ENCODE results near the gene CATSPERD. TPM values are rescaled to one million over a fixed set of nuclear protein-coding genes. Genes with fewer than 3 reads are reported as not detected.

Gene CATSPERD
- total RNA-seq, result not detected

DNA sequence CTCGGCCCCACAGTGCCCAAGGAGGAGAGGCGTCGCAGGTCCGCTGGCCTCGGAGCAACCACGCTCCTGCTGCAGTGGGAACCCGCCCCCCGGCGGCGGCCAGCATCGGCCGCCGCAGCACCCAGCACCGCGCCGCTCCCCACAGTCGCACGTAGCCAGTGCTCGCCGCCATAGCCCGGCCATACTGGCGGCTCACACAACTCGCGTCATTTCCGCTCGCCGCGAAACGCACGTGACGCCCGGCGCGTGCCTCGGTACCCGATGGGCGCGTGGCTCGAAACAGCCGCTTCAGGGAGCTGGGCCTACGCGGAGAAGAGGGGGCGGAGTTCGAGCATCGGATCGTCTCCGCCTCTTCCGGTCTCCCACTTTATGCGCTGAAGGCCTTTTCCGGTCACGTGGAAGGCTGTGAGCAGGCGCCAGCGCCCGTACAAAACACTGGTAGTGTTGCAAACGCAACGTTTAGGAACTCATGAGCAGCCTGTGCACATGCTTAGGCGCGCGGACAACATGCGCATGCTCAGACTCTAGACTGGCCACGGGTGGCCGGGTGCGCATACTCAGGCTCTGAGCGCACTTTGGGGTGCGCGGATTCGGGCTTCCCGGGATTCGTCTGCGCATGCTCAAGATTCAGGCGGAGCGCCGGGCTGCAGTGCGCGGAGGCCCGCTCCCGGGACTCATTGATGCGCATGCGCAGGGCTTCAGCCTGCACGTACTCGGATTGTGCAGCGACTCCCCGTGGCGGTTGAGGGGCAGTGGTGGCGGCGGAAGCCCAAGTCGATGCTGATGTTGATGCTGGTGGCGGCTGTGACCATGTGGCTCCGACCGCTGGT is at the start of gene CATSPERD, which contains the start of gene LONP1:
CATSPERD (plus strand) TSS at position 677 of the 830 bp plus-strand sequence; CDS start at position 778, 101 bp downstream.
LONP1 (minus strand) TSS at position 186 of the 830 bp plus-strand sequence; CDS start at position 172, 14 bp downstream.
- ChIA-PET CTCF (interaction anchor here (0.9 to 3.5 kb wide), 7 partner anchors 18 to 83 kb away, joined by 3 to 30 read pairs (median 7); no protein-coding TSS in a partner anchor), POLR2A (interaction anchor here (0.5 to 4.4 kb wide), 8 partner anchors 14 to 108 kb away, joined by 3 to 73 read pairs (median 10); partner anchors contain the start of genes DUS3L, RPL36, SAFB and SAFB2)

- ChIA-PET POLR2A (no interaction called here), CTCF (no interaction called here)
Measured at GRCh38 chr19:5671600-5671999, 48.8 kb upstream of the CATSPERD start.

DNA sequence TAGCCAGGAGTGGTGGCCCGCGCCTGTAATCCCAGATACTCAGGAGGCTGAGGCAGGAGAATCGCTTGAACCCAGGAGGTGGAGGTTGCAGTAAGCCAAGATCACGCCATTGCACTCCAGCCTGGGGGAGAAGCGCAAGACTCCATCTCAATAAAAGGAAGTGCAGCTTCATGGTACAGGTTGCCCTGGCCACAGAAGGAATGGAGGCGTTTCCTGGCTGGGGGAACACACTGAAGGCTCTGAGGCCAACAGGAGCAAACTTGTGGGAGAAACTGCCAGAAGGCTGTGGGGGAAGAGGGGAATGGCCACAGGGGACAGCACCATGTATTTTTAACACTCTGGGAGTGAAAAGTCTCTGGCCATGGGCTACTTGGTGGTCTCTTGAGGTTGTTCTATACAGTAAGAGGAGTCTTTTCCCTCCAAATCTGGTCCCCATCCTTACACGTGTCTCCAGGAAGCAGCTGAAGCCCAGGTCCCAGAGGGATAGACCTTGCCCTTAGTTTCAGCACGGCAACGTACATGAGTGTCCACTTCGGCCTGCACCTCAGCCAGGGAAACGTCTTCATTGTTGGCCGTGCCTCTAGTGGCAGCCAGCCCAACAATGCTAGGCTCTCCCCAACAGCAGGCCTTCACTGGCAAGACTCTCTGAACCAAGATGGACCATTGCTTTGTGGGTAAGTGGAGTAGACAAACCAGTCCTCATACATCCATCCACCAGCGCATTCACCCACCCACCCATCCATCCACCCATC is 47.6 kb upstream of the CATSPERD start:
- ChIA-PET CTCF (interaction anchor here (0.6 kb wide), 1 partner anchor 70 kb away, joined by 3 read pairs; no protein-coding TSS in a partner anchor), POLR2A (no interaction called here)

GRCh38 chr19:5673752-5674151 is 46.7 kb upstream of the CATSPERD start:
- ChIA-PET POLR2A (no interaction called here), CTCF (no interaction called here)

DNA sequence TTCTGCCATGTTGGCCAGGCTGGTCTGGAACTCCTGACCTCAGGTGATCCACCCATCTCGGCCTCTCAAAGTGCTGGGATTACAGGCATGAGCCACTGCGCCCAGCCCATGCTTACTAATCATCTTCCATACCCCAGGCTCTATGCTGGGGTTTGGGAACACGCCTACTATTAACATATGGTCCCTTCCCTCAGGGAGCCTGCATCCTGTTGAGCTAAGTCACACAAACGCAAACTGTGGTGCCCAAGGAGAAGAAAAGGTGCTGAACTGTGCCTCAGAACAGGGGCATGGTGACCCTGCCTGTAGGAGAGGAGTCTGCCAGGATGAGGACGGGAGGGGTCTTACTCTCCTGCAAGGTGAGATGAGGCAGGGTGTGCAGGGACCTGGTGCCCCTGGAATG is 45.7 kb upstream of the CATSPERD start:
- ChIA-PET CTCF (interaction anchor here (2.7 kb wide), 1 partner anchor 14 kb away, joined by 7 read pairs; no protein-coding TSS in a partner anchor), POLR2A (no interaction called here)

DNA sequence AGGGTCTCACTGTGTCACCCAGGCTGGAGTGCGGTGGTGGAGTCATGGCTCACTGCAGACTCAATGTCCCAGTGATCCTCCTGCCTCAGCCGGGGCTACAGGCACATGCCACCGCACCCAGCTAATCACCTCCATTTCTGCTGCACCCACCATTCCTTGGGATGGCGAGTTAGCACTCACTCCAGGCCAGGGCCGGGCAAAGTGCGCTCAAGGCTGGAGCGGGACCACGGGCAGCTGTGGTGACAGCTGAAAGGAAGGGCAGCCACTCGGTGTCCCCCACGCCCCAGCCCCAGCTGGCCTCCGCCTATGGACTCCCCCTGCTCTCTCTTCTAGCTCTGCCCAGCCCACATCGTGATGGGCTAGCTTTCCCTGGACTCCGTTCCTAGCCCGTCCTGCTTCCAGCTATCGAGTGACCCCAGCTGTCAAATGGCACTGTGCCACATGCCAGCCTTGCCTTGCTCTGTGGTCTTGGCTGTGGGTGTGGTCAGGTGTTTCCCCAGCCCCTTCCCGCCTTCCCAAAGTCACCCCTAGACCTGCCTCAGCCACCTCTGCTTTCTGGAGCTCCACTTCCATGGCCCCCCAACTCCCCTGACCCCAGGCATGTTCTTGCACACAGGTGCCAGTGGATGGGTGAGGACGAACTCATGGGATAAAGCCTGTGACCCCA is 44.2 kb upstream of the CATSPERD start:
- POLR2A ChIA-PET, result no interaction called here
- CTCF ChIA-PET, result interaction anchor here (0.6 to 2.7 kb wide), 2 partner anchors 13 to 736 kb away, joined by 3 to 7 read pairs; no protein-coding TSS in a partner anchor

DNA sequence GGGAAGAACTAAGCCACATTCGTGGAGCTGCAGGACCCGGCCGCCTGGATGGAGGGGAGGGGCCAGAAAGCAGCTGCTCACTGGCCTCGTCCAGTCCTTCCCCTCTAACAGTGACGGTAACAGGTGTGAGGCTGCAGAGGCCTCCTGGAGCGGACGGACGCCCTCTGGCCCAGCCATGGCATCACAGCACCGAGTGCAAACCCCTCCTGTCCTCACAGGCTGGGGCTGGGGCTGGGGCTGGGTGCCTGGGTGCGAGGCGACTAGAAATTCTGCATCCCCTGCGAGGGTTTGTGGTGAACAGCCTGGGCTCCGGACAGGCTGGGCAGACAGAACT is 43.7 kb upstream of the CATSPERD start:
- ChIA-PET POLR2A (no interaction called here), CTCF (interaction anchor here (0.6 to 2.7 kb wide), 2 partner anchors 12 to 736 kb away, joined by 3 to 7 read pairs; no protein-coding TSS in a partner anchor)

DNA sequence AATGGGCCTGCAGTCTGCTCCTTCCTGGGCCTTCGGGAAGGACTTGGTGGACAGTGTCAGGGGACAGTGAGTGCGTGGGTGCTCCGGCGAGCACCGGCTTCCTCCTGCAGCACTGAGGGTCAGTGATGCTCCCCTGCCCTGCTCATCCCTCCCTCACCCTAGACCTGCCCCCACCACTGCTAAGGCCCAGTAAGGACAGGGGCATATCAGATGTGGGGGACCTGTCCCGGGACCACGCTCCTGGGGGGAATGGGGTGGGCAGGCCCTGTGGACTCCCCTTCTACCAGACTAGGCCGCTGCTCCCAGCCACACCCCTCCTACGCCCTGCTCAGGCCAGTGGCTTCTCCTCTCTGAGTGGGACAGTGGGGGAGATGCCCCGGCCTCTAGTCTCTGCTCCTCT is 43.3 kb upstream of the CATSPERD start:
- POLR2A ChIA-PET, result no interaction called here

GRCh38 chr19:5677580-5677979 is 42.9 kb upstream of the CATSPERD start:
- CTCF ChIA-PET, result interaction anchor here (0.6 to 1.7 kb wide), 2 partner anchors 10 to 68 kb away, joined by 3 read pairs; no protein-coding TSS in a partner anchor
- POLR2A ChIA-PET, result no interaction called here

More for the DNA sequence above, 43.3 kb upstream of the CATSPERD start:
- CTCF ChIA-PET, result interaction anchor here (2.7 kb wide), 1 partner anchor 12 kb away, joined by 7 read pairs; no protein-coding TSS in a partner anchor

- POLR2A ChIA-PET, result interaction anchor here (0.6 kb wide), 2 partner anchors 18 to 31 kb away, joined by 4 to 6 read pairs; no protein-coding TSS in a partner anchor
- CTCF ChIA-PET, result interaction anchor here (0.6 to 1.7 kb wide), 2 partner anchors 9 to 69 kb away, joined by 3 read pairs; no protein-coding TSS in a partner anchor
Measured at GRCh38 chr19:5678071-5678718, 42.2 kb upstream of the CATSPERD start.

DNA sequence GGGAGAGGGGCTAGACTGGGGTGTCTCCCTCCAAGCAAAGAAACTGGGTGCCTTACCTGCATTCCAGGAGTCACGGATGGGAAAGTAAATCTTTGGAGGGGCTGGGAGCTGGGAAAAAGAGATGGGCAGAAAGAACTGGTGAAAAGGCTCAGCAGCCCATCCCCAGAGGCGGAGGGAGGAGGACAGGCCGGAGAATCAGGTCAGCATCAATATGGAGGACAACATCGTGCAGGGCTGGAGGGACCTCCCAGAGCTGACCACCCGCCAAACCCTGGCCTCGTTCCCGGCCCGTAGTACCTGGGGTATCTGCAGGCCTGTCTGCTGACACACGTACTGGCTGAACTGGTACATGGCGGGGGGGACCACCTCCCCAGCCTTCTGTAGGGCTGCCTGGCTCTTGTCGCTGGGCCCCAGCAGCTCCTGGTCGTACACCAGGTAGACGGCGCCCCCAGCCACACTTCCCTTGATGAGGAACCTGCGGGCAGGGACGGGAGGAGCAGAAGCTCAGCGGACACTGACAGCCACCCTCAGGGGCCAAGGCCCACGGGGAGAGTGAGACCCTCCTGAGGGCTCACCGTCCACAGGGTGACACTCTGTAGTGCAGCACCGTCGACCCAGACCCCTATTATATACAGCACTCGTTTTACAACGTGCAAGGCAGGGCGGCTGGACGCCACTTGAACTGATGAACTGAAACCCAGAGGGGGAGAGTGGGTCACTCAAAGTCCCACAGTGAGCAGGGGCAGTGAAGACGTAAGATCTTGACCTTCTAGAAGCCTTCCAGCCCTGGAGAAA is 41.0 kb upstream of the CATSPERD start:
- ChIA-PET CTCF (interaction anchor here (0.8 to 1.7 kb wide), 2 partner anchors 8 to 10 kb away, joined by 3 to 4 read pairs; partner anchors contain the start of gene RPL36), POLR2A (no interaction called here)

DNA sequence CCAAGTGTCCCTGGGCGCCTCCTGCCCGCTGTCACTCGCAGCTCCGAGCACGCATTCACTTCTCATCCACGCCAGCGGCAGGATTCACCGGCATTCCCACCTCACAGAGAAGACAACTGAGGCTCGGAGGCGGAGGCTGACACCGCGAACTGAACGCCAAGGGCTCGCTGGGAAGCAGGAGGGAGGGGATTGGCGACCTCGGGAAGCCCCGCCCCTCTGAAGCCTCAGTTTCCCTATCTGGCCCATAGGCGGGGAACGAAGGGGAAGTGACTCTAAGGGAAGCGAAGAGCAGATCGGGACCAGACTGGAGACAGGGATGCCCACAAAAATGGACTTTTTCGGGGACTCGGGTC is 40.4 kb upstream of the CATSPERD start:
- CTCF ChIA-PET, result interaction anchor here (0.8 kb wide), 1 partner anchor 10 kb away, joined by 4 read pairs; the partner anchor contains the start of gene RPL36
- POLR2A ChIA-PET, result no interaction called here

DNA sequence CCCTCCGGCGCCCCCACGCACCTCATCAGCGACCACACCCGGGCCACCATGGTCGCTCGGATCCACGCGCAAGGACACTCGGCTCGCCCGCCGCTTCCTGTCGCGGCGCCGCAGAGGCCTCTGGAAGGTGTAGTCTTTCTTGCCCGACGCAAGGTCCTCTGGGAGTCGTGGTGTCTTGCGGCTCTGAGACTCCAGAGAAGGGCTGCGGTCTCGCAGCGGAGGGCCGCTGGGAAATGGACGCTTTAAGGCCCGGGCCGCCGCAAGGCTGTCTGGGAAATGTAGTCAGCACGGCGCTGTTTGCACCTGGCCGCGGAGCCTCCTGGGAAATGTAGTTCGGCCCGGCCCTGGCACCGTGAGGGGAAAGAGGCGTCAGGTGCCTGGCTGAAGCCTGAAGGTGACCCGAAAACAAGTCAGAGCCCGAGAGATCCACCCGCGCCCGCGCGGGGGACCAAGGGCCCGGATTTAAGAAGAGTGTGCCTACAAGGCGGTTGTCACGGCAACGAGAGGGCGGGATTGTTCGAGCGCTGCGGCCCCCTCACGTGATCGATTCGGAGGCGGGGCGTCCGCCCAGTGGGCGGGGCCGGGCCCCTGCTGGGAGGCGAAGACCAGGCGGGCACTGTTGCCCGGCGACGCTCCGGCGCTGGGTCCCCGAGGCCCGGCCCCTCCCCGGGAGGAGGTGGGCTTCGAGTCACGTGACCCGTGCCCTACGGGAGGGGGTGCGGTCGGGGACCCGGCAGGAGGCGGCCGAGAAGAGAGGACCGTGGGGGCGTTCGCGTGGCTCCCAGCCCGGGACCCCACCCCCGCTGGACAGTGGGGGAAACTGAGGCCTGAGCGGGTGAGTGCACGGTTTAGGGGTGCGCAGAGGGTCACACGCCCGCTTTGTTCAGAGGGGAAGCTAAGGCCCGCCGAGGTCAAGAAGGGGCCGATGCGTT is 39.7 kb upstream of the CATSPERD start, which contains the start of the genes HSD11B1L and MICOS13:
HSD11B1L (plus strand) TSS at position 591 of the 932 bp plus-strand sequence. CDS start 3,806 bp downstream, outside the sequence.
MICOS13 (minus strand) TSS at position 80 of the 932 bp plus-strand sequence; CDS start at position 50, 30 bp downstream.
- CTCF ChIA-PET, result interaction anchor here (1.6 kb wide), 1 partner anchor 9 kb away, joined by 4 read pairs; the partner anchor contains the start of gene RPL36
- POLR2A ChIA-PET, result no interaction called here

GRCh38 chr19:5681391-5682106 is 38.9 kb upstream of the CATSPERD start:
- ChIA-PET CTCF (interaction anchor here (0.9 to 1.6 kb wide), 2 partner anchors 8 to 27 kb away, joined by 3 to 4 read pairs; partner anchors contain the start of gene RPL36), POLR2A (interaction anchor here (1.0 kb wide), 1 partner anchor 10 kb away, joined by 4 read pairs; no protein-coding TSS in a partner anchor)

DNA sequence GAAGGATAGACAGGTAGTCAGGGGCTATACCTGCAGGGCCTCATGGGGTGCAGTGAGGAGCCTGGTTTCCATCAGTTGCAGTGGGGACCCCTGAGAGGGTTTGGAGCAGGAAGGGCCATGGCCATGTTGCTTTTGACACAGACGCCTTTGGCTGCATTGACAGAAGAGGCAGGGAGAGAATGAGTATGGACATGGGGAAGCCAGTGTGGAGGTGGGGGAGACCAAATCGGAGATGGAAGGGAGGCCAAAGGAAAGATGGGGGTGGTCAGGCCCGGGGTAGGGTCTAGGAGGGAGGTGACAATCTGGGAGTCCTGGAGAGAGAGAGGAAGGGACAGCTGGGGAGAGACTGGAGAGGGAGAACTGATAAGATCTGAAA is 38.3 kb upstream of the CATSPERD start:
- CTCF ChIA-PET, result interaction anchor here (0.9 to 1.6 kb wide), 2 partner anchors 8 to 27 kb away, joined by 3 to 4 read pairs; partner anchors contain the start of gene RPL36
- POLR2A ChIA-PET, result interaction anchor here (0.6 to 1.0 kb wide), 2 partner anchors 9 to 38 kb away, joined by 3 to 4 read pairs; partner anchors contain the start of gene CATSPERD
